Endothelial cell of umbilical vein (primary cell): ENCODE results near the gene ATP6V1E1. TPM values are rescaled to one million over a fixed set of nuclear protein-coding genes. Genes with fewer than 3 reads are reported as not detected.

ENCODE experiments used
- BruUV-seq: library from RNA; stranded (reverse); fragments of 400-500 nt; replicated peaks from 2 replicates; lab custom pipeline; 2021; lab: Mats Ljungman, UMichigan
- CTCF ChIA-PET: fragments of 300-600, 350-600 bp; sonication (Branson Sonifier 250); formaldehyde crosslinking; loops from one replicate; lab custom pipeline; 2021; ENCODE audit warnings: antibody characterized with exemption, inconsistent platforms; lab: Charles Lee
- POLR2A ChIA-PET: fragments of 300-600, 350-600 bp; sonication (Branson Sonifier 250); formaldehyde crosslinking; loops from one replicate; lab custom pipeline; 2021; ENCODE audit warnings: antibody characterized with exemption, inconsistent platforms; lab: Charles Lee
- DNase-seq: peaks from one replicate; pipeline ENCODE4 v3.0.0-alpha.2; 2011; ENCODE audit warnings: low read depth, low spot score
- FAIRE-seq: peaks from 2 replicates; lab custom pipeline; 2011; peaks lifted over from hg19 to GRCh38; lab: Jason Lieb, UNC
- H2AFZ ChIP-seq: 2 replicates; pipeline ENCODE4 v1.6.0; 2012; ENCODE audit warnings: low read depth, low read length, control low read depth, inconsistent platforms
- H3K27ac ChIP-seq: 2 replicates; pipeline ENCODE4 v1.5.1; 2011; ENCODE audit warnings: low read depth, mild to moderate bottlenecking, control low read depth, low read length, moderate library complexity; ENCODE audit not compliant: insufficient read depth
- H3K27me3 ChIP-seq, 2 experiments: 2 replicates each; pipeline versions ENCODE4 v1.6.0 to v1.6.1; 2011; ENCODE audit warnings: low read length in 2 of 2, mixed read lengths in 1 of 2; ENCODE audit not compliant: control insufficient read depth in 2 of 2, insufficient read depth in 2 of 2
- H3K36me3 ChIP-seq, 2 experiments: 2 replicates in 1 of 2; 3 replicates in 1 of 2; pipeline ENCODE4 v1.5.1; 2011; ENCODE audit warnings: low read length in 2 of 2, mild to moderate bottlenecking in 1 of 2, moderate library complexity in 1 of 2; ENCODE audit not compliant: control insufficient read depth in 2 of 2, insufficient read depth in 2 of 2; ENCODE audit errors: extremely low read depth in 1 of 2
- H3K4me1 ChIP-seq: 3 replicates; pipeline ENCODE4 v1.5.1; 2011; ENCODE audit warnings: mild to moderate bottlenecking, low read length; ENCODE audit not compliant: control insufficient read depth, insufficient read depth; ENCODE audit errors: extremely low read depth
- H3K4me2 ChIP-seq: 2 replicates; pipeline ENCODE4 v1.6.1; 2011; ENCODE audit warnings: low read length, control low read depth, mixed read lengths; ENCODE audit not compliant: insufficient read depth
- H3K4me3 ChIP-seq, 3 experiments: fragments of 200-600 bp in 1 of 3; sonication (generic), shearing (Covaris generic) in 1 of 3; replicated peaks in 1 of 3; 2 replicates each; pipeline ENCODE4 v1.5.1; 2011 to 2016; ENCODE audit warnings: control low read depth in 3 of 3, low read length in 3 of 3, mild to moderate bottlenecking in 2 of 3, inconsistent platforms in 1 of 3, low read depth in 1 of 3, moderate library complexity in 1 of 3; ENCODE audit not compliant: insufficient read depth in 1 of 3
- H3K79me2 ChIP-seq: 2 replicates; pipeline ENCODE4 v1.6.0; 2012; ENCODE audit warnings: low read length, inconsistent platforms; ENCODE audit not compliant: control insufficient read depth, insufficient read depth
- H3K9ac ChIP-seq: replicated peaks from 2 replicates; pipeline ENCODE3; 2011; ENCODE audit warnings: low read length, control low read depth; ENCODE audit not compliant: insufficient read depth; ENCODE audit errors: extremely low read depth
- H3K9me1 ChIP-seq: replicated peaks from 3 replicates; pipeline ENCODE4 v1.6.0; 2011; ENCODE audit warnings: mild to moderate bottlenecking, low read length; ENCODE audit not compliant: control insufficient read depth, insufficient read depth; ENCODE audit errors: extremely low read depth
- H3K9me3 ChIP-seq: replicated peaks from 2 replicates; pipeline ENCODE4 v1.5.1; 2012; ENCODE audit warnings: low read length, inconsistent platforms; ENCODE audit not compliant: control insufficient read depth, insufficient read depth
- H4K20me1 ChIP-seq: replicated peaks from 2 replicates; pipeline ENCODE3; 2011; ENCODE audit warnings: mild to moderate bottlenecking, low read length; ENCODE audit not compliant: control insufficient read depth, insufficient read depth; ENCODE audit errors: extremely low read depth
- EZH2 ChIP-seq: IDR thresholded peaks from 2 replicates; pipeline ENCODE4 v1.6.1; 2012; ENCODE audit warnings: borderline replicate concordance, low read depth, mild to moderate bottlenecking, moderate library complexity, low read length, inconsistent platforms; ENCODE audit not compliant: severe bottlenecking
- FOS ChIP-seq: IDR thresholded peaks from 2 replicates; pipeline ENCODE4 v1.6.1; 2011; ENCODE audit warnings: mild to moderate bottlenecking, low read length, moderate library complexity, borderline replicate concordance; ENCODE audit not compliant: insufficient read depth
- GATA2 ChIP-seq: IDR thresholded peaks from 2 replicates; pipeline ENCODE4 v1.7.0; 2011; ENCODE audit warnings: low read depth, mild to moderate bottlenecking, moderate library complexity, mixed read lengths, low read length; ENCODE audit not compliant: insufficient read length, insufficient read depth
- JUN ChIP-seq: IDR thresholded peaks from 2 replicates; pipeline ENCODE4 v1.6.1; 2011; ENCODE audit warnings: borderline replicate concordance, low read depth; ENCODE audit not compliant: insufficient read length, insufficient read depth
- MYC ChIP-seq: IDR thresholded peaks from one replicate; pipeline ENCODE4 v1.6.1; 2011; ENCODE audit warnings: mild to moderate bottlenecking, low read depth, low read length
- POLR2A ChIP-seq: IDR thresholded peaks from 2 replicates; pipeline ENCODE4 v1.6.1; 2012; ENCODE audit warnings: low read depth, mild to moderate bottlenecking, control low read depth, low read length
- POLR2AphosphoS5 ChIP-seq: IDR thresholded peaks from 2 replicates; pipeline ENCODE4 v1.6.1; 2012; ENCODE audit warnings: low read depth, mild to moderate bottlenecking, control low read depth, low read length, moderate library complexity; ENCODE audit not compliant: insufficient read depth
- dilution Hi-C: fragments of 300-500 bp; cut with MboI; formaldehyde crosslinking; loops from one replicate; pipeline ENCODE4 v1.15.0; 2019; ENCODE audit warnings: low sequenced_read_pairs; ENCODE audit not compliant: extremely low pct_ligation_motif_present
- intact Hi-C: fragments of 100-400 bp; cut with micrococcal nuclease; formaldehyde crosslinking; loops from one replicate; pipeline ENCODE4 v1.10.0; 2022
- polyA plus RNA-seq, 4 experiments: library from polyadenylated mRNA; depleted of rRNA in 3 of 4; stranded (reverse) in 3 of 4; unstranded in 1 of 4; fragments of >200 nt; gene quantifications; 2 replicates each; pipeline versions ENCODE4 v1.2.1 to v1.2.3, GENCODE V29; 2011 to 2012; ENCODE audit warnings: missing spikeins in 1 of 4
- total RNA-seq: library from RNA; stranded (reverse); gene quantifications from 2 replicates; pipeline ENCODE4 v1.2.3, GENCODE V29; 2021
- TF ChIP-seq, protein P1 (sequence below), 2 donors: IDR thresholded peaks; 1 replicate in 1 of 2; 2 replicates in 1 of 2; pipeline ENCODE4 v1.5.1; 2011; ENCODE audit warnings: low read length in 2 of 2, mild to moderate bottlenecking in 2 of 2, moderate library complexity in 2 of 2, control low read depth in 1 of 2, inconsistent platforms in 1 of 2, low read depth in 1 of 2; ENCODE audit not compliant: insufficient read depth in 1 of 2; ENCODE audit errors: extremely low read depth in 1 of 2
- TF ChIP-seq, protein P2 (sequence below): IDR thresholded peaks from 2 replicates; pipeline ENCODE4 v1.6.1; 2011; ENCODE audit not compliant: insufficient read depth, insufficient read length

The ATP6V1E1 gene
- total and polyA plus RNA-seq, 2 donors (not counting 3 experiments of a cell fraction or from before 2014, with no cell fraction given): 95.2 to 113 TPM

DNA sequence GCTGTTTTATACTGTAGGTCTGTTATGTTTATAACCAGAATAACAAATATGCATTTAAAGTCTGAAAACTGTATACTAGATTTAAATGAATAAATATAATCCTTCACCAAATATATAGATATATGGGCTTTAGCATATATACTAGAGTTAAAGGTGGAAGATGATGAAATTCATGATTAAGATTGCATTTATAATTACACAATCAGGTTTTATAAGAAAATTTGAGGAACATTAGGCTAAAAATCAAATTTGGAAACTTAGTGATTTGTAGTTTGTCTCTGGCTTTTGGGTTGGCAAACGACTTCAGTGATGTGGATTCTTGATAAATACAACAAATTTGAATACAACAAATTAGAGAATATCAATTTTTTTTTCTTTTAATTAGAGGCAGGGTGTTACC lies 20.0 kb upstream of the ATP6V1E1 start:
- Histone ChIP-seq H3K4me1 (no peaks in the 10 kb centered on the region), H3K9me3 (no peaks in the 10 kb centered on the region), H3K27ac (no peak overlapping the region), H3K27me3 (no peaks in the 10 kb centered on the region), H3K79me2 (peaks cover 5% of the 10 kb centered on the region), H3K9ac (no peak overlapping the region), H3K4me2 (no peak overlapping the region), H3K4me3 (no peak overlapping the region), H4K20me1 (no peaks in the 10 kb centered on the region), H3K9me1 (no peaks in the 10 kb centered on the region), H2AFZ (no peak overlapping the region), H3K36me3 (no peaks in the 10 kb centered on the region)
- intact Hi-C loops (no loop called here), dilution Hi-C loops (no loop called here)
- CTCF ChIA-PET: no interaction called here
- POLR2A ChIA-PET: no interaction called here
- BruUV-seq: no TSS peak
- DNase-seq: no peak
- FAIRE-seq: no peak
- TF ChIP-seq, protein P1, sequence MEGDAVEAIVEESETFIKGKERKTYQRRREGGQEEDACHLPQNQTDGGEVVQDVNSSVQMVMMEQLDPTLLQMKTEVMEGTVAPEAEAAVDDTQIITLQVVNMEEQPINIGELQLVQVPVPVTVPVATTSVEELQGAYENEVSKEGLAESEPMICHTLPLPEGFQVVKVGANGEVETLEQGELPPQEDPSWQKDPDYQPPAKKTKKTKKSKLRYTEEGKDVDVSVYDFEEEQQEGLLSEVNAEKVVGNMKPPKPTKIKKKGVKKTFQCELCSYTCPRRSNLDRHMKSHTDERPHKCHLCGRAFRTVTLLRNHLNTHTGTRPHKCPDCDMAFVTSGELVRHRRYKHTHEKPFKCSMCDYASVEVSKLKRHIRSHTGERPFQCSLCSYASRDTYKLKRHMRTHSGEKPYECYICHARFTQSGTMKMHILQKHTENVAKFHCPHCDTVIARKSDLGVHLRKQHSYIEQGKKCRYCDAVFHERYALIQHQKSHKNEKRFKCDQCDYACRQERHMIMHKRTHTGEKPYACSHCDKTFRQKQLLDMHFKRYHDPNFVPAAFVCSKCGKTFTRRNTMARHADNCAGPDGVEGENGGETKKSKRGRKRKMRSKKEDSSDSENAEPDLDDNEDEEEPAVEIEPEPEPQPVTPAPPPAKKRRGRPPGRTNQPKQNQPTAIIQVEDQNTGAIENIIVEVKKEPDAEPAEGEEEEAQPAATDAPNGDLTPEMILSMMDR (IDR thresholded peaks at IDR 0.05; ENCODE audit: extremely low read depth in 1 of 2, insufficient read depth in 1 of 2, low read depth in 1 of 2, low read length in 2 of 2): no peak
- TF ChIP-seq, protein P2, sequence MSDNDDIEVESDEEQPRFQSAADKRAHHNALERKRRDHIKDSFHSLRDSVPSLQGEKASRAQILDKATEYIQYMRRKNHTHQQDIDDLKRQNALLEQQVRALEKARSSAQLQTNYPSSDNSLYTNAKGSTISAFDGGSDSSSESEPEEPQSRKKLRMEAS: no peak
- TF ChIP-seq MYC (no peak), POLR2A (no peak), POLR2AphosphoS5 (no peak), GATA2 (no peak), FOS (no peak), EZH2 (no peak), JUN (no peak)
